Adipose tissue (tissue), 3 donors: ENCODE results near the gene MORN3. TPM values are rescaled to one million over a fixed set of nuclear protein-coding genes. Genes with fewer than 3 reads are reported as not detected.
A peak's percentile ranks its signal among the peaks of the same experiment; 100 is the strongest.
"Not testable (repeated sequence)": the region's sequence is repeated elsewhere in the genome, so short reads cannot be mapped to it uniquely, and the experiment has no call there.

Experiments
- H3K27ac ChIP-seq: one replicate; pipeline ENCODE4 v1.5.1; 2013; ENCODE audit warnings: low read depth, low read length
- WGBS, 3 donors: extraction: QIAGEN DNeasy Blood & Tissue Kit; methylation state at CpG; one replicate each; pipeline ENCODE4 v1.1.7; 2013; 5-methylcytosine and 5-hydroxymethylcytosine counted together
- polyA plus RNA-seq, 3 donors: library from polyadenylated mRNA; stranded (reverse); fragments of 200-250 nt; gene quantifications; one replicate each; pipeline ENCODE4 v1.2.3, GENCODE V29; 2013
- donor health status: healthy with polysubstance abuse.
- donor health status: Bipolar disorder and iron deficiency.
- donor health status: healthy.

Gene MORN3
- polyA plus RNA-seq, 3 donors: 0.15 to 0.39 (median 0.34) TPM

DNA sequence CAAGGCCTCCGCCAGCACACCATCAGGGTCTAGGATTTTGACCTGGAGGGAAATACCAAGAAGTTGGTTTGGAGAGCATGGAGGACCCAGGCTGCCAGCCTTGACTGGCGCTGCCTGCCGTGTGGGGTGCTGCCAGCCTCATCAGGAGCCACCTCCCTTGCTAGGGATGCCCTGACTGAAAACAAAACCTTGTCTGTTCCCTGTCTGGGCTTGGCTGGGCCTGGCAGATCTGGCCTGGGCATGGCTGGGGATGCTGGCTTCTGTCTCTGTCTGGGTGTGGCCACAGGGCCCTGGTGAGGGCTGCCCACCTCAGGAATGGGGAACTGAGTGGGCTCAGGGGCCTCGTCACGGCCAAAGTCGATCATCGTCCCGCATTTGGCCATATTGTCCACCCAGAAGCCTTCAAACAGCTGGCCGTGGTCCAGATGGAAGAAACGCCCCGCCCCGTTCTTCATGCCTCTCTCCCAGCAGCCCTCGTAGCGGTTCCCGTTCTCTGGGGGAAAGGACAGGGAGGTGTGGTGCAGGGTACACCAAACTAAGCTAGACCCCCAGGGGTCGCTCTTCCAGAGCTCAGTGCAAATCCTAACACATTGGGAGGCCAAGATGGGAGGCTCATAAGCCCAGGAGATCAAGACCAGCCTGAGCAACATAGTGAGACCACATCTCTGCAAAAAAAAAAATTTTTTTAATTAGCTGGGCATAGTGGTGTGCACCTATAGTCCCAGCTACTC lies 16.5 kb downstream of the MORN3 start:
- H3K27ac ChIP-seq: no peak overlapping the region
- WGBS, 3 donors: 68 to 91% (median 72%) methylated on average over 12 to 16 of the region's 16 CpGs

DNA sequence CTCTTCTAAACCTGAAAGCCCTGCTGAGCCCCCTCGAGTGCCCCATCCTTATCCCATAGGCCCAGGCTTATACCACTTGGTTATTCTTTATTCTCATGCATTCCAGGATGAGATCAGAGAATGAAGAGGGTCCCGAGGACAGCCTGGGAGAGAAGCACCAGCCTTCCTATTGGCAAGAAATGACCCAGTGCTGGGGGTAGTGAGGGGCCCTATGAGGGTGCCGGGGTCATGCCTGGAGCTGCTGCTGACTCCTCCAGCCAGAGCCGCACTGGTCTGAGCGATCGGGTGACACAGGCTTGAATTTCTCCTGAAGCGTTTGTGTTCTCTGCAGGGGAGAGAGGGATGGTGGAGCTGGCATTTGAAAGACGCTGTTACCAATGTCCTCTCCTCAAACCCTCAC lies 18.1 kb downstream of the MORN3 start:
- 87 to 91% (median 90%) methylated on average over 8 of the region's 8 CpGs for WGBS, 3 donors
- H3K27ac ChIP-seq: no peak overlapping the region

DNA sequence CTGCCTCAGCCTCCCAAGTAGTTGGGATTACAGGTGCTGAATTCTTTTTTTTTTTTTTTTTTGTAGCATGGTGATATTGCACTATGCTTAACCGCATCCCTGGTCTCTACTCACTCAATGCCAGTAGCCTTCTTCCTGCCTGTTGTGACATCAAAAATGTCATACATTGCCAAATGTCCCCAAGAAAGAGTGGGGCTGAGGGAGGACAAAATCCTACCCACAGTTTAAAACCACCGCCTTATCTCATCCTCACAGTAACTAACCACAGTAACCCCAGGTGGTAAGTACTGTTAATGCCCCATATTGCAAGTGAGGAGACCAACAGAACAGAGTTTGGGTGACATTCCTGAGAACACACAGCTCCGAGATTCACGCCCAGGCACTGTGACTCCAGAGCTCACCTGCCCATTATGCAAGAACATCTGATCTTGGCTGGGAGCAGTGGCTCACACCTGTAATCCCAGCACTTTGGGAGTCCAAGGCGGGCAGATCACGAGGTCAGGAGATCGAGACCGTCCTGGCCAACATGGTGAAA lies 19.6 kb downstream of the MORN3 start:
- WGBS, 3 donors: 66 to 87% (median 73%) methylated on average over 8 of the region's 8 CpGs
- no peak overlapping the region for H3K27ac ChIP-seq

DNA sequence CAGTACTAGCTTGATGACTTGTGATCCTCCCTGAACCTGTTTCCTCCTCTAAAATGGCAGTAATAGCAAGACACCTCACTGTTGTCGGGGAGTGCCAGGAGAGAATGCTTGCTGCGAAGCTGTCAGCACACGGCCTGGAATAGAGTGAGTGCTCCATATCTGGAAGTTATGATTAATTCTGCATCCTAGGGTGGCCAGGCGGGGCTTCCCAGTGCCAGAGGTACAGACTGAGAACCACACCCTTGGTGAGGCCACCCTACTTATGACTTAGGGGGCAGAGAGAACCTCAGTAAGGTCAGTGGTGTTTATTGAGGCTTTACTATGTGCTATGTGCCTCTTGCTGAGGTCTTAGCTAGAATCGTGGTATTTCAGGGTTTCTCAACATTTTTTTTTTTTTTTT lies 20.1 kb downstream of the MORN3 start:
- H3K27ac ChIP-seq: no peak overlapping the region
- 71 to 90% (median 73%) methylated on average over 5 of the region's 5 CpGs for WGBS, 3 donors

DNA sequence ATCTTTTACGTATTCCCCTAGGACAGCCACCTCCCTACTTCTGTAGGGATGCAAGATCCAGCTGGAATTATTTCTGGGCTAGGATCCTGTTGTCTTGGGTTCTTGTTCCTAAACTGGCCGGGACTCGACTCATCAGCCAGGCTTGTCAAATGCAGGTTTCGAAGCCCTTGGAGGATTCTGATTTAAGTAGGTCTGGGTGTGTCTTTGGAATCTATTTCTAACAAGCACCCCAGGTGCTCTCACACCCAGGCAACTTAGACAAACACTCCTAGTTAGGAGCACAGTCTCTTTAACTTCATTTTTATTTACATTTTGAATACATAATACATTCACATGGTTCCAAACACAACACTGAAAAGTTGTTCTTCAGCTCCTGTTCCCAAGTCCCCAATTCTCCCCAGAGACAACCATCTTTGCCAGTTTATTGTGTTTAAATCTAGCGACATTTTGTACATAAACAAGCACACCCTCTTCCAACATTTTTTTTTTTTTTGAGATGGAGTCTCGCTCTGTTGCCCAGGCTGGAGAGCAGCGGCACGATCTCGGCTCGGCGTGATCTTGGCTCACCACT lies 20.9 kb downstream of the MORN3 start:
- WGBS, 3 donors: 91 to 93% (median 92%) methylated on average over 11 of the region's 11 CpGs
- H3K27ac ChIP-seq: no peak overlapping the region

DNA sequence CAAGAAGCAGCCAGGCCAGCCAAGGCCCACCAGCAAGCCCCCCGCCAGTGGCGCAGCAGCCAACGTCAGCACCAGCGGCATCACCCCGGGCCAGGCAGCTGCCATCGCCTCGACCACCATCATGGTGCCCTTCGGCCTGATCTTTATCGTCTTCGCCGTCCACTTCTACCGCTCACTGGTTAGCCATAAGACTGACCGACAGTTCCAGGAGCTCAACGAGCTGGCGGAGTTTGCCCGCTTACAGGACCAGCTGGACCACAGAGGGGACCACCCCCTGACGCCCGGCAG lies 28.2 kb downstream of the MORN3 start:
- WGBS, 3 donors: 94 to 97% (median 95%) methylated on average over 18 of the region's 18 CpGs
- no peak overlapping the region for H3K27ac ChIP-seq

DNA sequence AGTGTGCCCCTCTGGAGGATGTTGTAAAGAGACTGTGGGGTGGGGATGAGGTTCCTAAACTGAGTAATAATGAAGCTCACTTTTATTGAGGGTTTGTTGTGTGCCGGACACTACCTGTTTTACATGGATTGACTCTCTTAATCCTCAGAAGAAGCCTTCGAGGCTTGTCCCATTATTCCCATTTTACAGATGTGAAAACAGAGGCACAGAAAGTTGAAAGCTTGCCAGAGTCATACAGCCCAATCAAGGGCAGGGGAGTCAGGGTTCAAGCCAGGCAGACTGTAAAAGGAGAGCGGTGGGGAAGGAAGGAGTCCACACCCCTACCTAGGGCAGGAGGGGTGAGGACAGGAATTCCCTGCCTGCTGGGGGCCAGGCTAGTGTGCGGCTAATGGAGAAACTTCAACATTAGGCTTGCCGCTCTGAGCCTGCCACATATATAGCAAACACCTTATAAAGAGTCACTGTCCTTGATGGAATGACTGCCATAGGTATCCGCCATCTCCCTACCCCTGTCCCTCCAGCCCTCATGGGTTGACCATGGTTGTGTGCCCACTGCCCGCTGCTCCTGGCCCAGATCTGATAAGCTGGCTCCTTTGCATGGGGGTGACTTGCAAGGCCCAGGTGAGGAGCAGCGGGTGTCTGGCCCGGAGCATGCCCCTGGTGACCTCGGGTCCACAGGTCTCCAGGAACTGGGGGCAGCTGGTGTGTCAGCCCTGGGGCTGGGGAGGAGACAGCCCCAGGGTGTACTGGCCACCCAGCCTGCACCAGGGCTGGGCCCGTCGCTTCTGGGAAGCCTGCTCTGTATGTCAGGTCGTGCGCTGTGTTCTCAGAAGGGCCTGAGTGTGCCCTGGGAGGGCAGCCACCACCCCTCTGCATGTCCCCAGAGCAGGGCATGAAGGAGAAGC lies 30.9 kb downstream of the MORN3 start:
- WGBS, 3 donors: 89 to 96% (median 94%) methylated on average over 14 of the region's 14 CpGs
- H3K27ac ChIP-seq: no peak overlapping the region

DNA sequence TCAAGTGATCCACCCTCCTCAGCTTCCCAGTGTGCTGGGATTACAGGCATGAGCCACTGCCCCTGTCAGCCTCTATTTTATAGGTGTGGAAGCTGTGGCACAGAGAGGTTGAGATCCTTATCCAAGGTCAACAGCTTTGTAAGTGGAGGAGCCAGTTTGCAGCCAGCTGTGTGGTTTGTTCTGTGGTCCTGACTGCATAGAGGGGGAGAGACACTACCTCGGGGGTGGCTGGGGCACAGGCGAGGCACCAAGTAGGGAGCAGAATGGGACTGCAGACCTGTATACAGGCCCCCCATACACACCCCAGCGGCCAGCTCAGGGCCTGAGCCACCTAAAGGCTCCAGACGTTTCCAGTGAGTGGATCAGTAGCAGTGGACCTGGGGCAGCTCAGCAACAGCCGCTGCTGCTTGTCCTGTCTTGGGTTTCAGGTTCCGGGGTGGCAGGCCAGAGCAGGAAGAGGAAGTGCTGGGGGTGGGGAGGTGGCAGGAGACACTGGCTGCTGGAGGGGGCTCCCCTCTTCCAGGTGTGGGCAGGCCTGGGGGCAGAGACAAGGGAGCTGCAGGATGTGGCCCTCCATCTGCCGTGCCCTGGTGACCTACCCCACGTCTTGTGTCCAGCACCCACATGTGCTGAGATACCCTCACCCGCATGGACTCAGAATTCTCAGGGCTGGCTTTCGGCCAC lies 32.1 kb downstream of the MORN3 start:
- H3K27ac ChIP-seq: no peak overlapping the region
- 53 to 65% (median 55%) methylated on average over 10 of the region's 10 CpGs for WGBS, 3 donors

DNA sequence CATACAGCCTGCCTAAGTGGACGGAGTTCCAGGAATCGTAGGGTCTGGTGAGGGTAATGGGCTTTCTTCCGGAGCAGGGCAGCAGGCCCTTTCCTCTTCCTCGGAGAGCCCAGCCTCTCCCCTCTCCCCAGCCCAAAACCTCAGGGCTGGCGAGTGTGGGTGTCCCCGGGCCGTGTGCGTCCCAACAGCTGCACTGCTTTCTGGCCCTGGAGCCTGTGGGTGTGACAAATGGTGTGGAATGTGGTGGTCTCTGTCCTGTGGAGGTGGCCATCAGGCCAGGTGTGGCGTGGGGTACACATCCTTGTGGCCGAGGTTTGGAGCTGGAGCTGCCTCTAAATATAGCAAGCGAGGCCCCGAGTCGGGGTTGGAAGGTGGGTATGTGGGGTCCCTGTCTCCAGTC lies 34.6 kb downstream of the MORN3 start:
- WGBS, 3 donors: 67 to 92% (median 80%) methylated on average over 13 of the region's 13 CpGs
- no peak overlapping the region for H3K27ac ChIP-seq

DNA sequence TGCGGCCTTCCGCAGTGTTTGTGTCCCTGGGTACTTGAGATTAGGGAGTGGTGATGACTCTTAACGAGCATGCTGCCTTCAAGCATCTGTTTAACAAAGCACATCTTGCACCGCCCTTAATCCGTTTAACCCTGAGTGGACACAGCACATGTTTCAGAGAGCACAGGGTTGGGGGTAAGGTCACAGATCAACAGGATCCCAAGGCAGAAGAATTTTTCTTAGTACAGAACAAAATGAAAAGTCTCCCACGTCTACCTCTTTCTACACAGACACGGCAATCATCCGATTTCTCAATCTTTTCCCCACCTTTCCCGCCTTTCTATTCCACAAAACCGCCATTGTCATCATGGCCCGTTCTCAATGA lies 35.6 kb downstream of the MORN3 start:
- 81 to 94% (median 88%) methylated on average over 3 to 6 of the region's 11 CpGs for WGBS, 3 donors
- H3K27ac ChIP-seq: not testable (repeated sequence)

DNA sequence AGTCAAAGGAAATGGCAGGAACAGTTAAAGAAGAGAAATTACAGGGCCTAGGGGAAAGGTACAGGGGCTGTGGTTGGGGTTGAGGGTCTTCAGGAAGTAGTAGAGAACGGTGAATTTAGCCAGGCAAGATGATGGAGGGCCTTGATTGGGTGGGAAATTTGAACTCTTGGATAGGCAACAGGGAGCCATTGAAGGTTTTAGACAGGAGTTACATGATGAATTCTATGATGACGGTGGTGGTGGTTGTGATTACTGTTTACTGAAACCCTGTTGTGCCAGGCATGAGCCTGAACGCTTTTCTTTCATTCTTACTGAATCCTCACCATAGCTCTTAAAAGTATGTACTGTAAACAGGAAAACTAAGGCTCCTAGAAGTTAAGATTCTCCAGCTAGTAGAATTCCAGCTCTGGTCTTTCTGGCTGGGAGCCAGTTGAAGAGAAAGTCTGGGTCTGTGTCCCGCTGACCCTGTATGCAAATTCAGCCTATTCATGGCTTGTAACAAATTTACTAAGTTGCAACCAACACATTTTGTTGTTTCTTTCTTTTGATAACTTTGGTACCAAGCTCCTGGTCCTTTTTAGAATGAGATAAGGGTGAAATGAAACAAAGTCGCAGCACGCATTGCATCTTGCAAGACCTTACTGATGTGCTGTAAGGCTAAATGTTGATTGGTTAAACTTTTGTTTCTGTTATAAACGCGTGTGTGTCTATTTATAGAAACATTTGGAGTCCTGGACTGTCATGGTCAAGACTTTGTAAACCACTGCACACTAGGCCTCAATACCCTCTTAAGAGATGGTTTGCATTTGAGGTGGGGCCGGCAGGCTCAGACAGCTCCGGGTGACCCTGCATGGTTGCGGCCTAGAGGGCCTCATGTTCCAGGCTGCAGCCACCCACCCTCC lies 37.1 kb downstream of the MORN3 start:
- no peak overlapping the region for H3K27ac ChIP-seq

DNA sequence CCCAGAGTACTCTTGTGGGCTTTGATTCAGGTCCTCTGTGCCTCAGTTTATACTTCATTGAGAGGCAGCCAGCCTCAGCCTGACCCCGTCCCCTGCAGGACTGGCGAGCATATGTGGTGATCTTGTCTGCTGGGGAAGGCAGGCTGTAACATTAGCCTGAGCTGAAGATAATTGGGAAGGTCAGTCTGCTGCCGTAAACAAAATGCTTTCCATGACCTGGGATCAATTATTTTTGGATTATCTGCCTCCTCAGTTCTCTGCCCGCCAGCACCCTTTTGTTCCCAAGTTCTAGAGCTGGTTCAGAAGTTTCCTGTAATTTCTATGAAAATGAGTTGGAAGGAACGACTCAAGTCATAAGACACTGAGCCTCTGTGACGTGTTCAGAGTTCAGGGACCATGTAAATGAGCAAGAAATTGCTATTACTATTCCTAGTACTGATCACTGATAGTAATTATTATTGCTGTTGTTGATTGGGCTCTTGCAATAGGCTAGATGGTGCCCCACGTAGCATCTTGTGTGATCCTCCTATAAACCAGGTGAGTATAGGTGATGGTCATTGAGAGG lies 38.6 kb downstream of the MORN3 start:
- WGBS, 3 donors: 88 to 92% (median 90%) methylated on average over 7 of the region's 7 CpGs
- H3K27ac ChIP-seq: no peak overlapping the region

More for the DNA sequence above, 37.1 kb downstream of the MORN3 start:
- 72 to 74% (median 73%) methylated on average over 11 of the region's 11 CpGs for WGBS, 3 donors

DNA sequence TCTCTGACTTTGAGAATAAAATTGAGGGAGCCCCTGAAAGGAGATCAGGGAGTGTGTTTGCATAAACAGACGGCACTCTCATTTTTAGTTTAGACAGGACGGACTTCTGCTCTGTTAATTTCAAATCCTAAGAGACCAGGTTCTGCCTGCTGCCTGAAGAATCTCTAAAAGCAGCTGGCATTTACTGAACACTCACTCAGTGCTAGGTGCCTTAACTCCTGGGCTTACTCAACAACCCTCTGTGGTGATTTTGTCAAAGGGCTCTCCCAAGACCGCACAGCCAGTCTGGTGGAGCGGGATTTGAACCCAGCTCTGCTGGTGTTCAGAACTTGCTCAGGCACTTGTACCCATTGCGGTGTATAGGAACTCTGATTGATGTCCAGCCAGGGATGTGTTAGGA lies 40.9 kb downstream of the MORN3 start:
- 71 to 80% (median 75%) methylated on average over 5 of the region's 5 CpGs for WGBS, 3 donors
- no peak overlapping the region for H3K27ac ChIP-seq

DNA sequence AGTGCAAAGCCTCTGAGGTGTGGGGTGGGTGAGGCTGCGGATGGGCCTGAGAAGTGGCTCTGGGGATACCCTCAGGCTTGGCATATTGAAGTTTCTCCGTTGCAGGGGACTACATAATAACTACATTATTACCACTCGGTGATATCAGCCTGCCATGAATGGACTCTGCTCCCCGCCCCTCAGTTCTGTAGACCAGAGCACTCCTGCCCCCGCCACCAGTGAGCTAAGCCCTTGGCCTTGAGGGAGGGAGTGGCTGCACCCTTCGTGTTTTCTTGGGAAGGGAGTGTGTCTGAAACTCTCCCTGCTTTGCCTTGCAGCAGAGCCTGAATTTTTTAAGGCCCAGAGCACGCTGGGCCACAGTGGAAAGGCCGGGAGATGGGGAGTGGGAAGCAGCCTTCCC lies 41.4 kb downstream of the MORN3 start:
- WGBS, 3 donors: 38 to 51% (median 50%) methylated on average over 8 of the region's 8 CpGs
- no peak overlapping the region for H3K27ac ChIP-seq

DNA sequence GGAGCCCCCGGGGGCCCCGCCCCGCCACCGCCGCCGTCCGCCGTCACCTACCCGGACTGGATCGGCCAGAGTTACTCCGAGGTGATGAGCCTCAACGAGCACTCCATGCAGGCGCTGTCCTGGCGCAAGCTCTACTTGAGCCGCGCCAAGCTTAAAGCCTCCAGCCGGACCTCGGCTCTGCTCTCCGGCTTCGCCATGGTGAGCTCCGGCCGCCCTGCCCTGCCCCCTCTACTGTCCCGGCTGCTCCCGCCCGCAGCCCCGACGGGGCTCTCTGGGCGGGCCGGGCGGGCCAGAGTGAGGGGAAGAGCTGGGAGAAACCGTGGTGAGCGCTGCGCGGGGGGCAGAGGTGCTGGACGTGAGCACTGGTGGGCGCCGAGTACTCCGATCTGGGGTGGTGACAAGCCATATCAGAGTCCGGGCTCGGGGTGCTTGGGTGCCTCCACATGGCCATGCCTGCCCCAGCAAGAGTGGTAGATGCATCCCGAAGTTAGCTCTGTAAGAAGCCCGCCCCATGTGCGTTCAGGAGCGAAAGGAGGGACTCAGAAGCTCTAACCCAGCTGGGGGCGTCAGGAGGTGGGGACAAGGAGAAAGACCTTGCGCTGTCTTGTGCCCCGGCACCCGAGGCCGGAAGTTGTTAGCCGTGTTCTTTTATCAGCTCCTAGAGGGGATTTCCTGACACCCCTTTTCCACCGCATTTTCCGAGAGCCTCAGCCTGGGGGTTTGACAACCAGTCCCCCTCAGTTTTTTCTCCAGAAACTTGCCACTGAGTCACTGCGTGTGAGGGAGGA lies 42.4 kb downstream of the MORN3 start:
- peak overlapping the region; percentile 90 for H3K27ac ChIP-seq
- WGBS, 3 donors: 0 to 1% (median 0%) methylated on average over 45 to 53 of the region's 53 CpGs

DNA sequence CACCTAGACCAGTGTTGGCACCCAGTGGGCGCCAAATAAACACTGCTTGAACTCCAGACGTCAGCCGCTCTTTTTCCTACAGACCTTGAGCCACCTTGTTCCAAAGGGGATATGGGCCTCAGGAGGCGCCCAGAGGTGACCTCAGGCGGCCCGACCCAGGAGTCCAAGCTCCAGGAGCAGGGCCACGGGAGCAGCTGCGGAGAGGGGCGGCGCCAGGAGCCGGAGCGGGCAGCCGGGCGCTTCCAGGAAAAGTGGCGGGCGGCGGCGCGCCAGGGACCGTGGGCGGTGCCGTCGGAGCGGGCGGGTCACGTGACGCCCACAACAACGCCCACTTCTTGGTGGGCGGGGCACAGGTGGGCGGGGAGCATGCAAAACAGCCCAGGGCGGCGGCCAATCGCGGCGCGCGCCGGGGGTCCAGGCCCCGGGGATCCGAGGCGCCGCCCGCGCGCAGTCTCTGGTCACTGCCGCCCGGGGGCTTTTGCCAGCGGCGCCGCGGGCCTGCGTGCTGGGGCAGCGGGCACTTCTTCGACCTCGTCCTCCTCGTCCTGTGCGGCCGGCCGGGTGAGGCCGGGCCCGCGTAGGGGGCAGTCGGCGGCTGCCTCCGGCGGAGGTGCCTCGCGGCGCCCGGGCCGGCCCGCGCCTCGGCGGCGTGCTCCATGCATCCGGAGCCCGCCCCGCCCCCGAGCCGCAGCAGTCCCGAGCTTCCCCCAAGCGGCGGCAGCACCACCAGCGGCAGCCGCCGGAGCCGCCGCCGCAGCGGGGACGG lies 43.2 kb downstream of the MORN3 start, which contains the start of gene ORAI1:
ORAI1 (plus strand) TSS at position 444 of the 766 bp plus-strand sequence.
- peak within 1 kb of the TSS; percentile 90 for H3K27ac ChIP-seq
- 0 to 1% (median 1%) methylated on average over 35 to 92 of the region's 92 CpGs for WGBS, 3 donors
